ENCODE data around the gene IQCF5.
"Not testable (repeated sequence)": the region's sequence is repeated elsewhere in the genome, so short reads cannot be mapped to it uniquely, and the experiment has no call there.

IQCF5 gene

DNA sequence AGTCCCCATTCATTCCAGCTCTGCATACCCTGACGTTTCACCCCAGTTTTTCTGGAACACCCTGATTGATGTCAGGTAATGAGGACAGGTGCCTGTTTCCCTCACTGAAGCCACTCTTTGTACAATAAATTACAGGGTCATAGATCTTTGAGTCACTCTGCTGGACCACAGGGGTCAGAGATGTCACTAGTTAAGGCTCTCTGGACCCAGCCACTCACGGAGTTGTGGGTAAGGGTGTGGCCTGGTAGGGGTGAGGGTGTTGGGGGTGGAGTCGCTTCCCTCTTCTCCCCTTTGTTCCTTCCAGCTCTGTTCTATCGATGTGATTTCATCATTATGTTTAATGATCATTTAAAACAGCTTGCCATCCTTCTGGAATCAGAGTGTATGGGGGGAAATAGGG, 512 bp downstream of the IQCF5 start:
- TF ChIP-seq, protein P1, sequence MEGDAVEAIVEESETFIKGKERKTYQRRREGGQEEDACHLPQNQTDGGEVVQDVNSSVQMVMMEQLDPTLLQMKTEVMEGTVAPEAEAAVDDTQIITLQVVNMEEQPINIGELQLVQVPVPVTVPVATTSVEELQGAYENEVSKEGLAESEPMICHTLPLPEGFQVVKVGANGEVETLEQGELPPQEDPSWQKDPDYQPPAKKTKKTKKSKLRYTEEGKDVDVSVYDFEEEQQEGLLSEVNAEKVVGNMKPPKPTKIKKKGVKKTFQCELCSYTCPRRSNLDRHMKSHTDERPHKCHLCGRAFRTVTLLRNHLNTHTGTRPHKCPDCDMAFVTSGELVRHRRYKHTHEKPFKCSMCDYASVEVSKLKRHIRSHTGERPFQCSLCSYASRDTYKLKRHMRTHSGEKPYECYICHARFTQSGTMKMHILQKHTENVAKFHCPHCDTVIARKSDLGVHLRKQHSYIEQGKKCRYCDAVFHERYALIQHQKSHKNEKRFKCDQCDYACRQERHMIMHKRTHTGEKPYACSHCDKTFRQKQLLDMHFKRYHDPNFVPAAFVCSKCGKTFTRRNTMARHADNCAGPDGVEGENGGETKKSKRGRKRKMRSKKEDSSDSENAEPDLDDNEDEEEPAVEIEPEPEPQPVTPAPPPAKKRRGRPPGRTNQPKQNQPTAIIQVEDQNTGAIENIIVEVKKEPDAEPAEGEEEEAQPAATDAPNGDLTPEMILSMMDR (IDR thresholded peaks at IDR 0.05; ENCODE audit: unreplicated experiment in 3 of 3) = no peak
- H3K36me3 Mint-ChIP-seq (ENCODE audit: low read depth) = no peaks in the 10 kb centered on the region
- H3K9me3 Mint-ChIP-seq = no peaks in the 10 kb centered on the region
- H3K4me3 Mint-ChIP-seq = no peak overlapping the region
- H3K4me1 Mint-ChIP-seq = no peaks in the 10 kb centered on the region
- H3K27ac Mint-ChIP-seq = no peak overlapping the region
- peaks cover 13% of the 10 kb centered on the region for H3K27me3 Mint-ChIP-seq (ENCODE audit: low read depth)

DNA sequence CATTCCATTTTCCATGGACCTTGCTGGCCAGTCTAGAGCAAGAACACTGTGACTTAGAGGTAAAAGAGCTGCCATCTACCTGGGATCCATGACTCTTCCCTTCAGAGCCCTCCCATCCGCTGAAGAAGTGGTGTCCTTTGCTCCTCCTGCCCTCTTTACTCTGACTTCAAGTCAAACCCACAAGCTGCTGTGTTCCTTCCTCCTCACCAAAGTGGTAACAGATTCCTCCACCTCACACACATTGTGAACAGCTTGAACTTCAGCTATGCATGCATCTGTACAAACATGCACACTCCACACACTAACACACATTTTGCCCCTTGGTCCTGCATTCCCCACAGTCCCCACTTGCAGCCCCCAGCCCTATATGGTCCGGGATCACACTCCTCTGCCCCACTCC, 990 bp downstream of the IQCF5 start:
- no peaks in the 10 kb centered on the region for H3K36me3 Mint-ChIP-seq (ENCODE audit: low read depth)
- no peak overlapping the region for H3K27ac Mint-ChIP-seq
- no peaks in the 10 kb centered on the region for H3K4me1 Mint-ChIP-seq
- H3K4me3 Mint-ChIP-seq = no peak overlapping the region
- H3K9me3 Mint-ChIP-seq = no peaks in the 10 kb centered on the region
- H3K27me3 Mint-ChIP-seq (ENCODE audit: low read depth) = peaks cover 15% of the 10 kb centered on the region
- TF ChIP-seq, protein P1 (IDR thresholded peaks at IDR 0.05; ENCODE audit: unreplicated experiment in 3 of 3) = no peak

GRCh38 chr3:51873876-51874275, 1.5 kb downstream of the IQCF5 start:
- TF ChIP-seq, protein P1 (IDR thresholded peaks at IDR 0.05; ENCODE audit: unreplicated experiment in 3 of 3) = no peak
- no peak overlapping the region for H3K27ac Mint-ChIP-seq
- peaks cover 17% of the 10 kb centered on the region for H3K27me3 Mint-ChIP-seq (ENCODE audit: low read depth)
- H3K4me3 Mint-ChIP-seq = no peak overlapping the region
- no peaks in the 10 kb centered on the region for H3K36me3 Mint-ChIP-seq (ENCODE audit: low read depth)
- no peaks in the 10 kb centered on the region for H3K4me1 Mint-ChIP-seq
- no peaks in the 10 kb centered on the region for H3K9me3 Mint-ChIP-seq

DNA sequence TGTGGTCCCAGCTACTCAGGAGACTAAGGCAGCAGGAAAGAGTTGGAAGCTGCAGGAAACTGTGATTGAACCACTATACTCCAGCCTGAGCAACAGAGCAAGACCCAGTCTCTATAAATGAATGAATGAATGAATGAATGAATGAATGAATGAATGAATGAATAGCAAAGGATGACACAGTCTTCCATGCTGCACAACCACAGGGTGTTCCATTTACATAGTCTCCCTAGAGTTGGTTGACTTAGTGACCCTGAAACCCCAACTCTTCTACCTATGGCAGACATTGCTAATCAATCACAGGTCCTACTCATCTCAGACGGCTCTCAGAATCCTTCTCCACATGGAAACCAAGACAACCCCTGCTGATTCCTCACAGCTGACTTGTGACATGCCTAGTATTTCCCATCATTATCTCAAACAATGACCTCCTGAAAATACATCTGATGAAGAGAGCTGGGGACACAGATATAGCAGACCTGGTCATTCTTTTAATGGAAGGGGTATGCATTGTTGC, 2.1 kb downstream of the IQCF5 start:
- Mint-ChIP-seq H3K36me3 (ENCODE audit: low read depth) (no peaks in the 10 kb centered on the region), H3K4me1 (no peaks in the 10 kb centered on the region), H3K4me3 (no peak overlapping the region), H3K27me3 (ENCODE audit: low read depth) (peaks cover 17% of the 10 kb centered on the region), H3K9me3 (no peaks in the 10 kb centered on the region), H3K27ac (no peak overlapping the region)
- TF ChIP-seq, protein P1 (IDR thresholded peaks at IDR 0.05; ENCODE audit: unreplicated experiment in 3 of 3) = no peak

GRCh38 chr3:51869304-51869703, 6.1 kb downstream of the IQCF5 start:
- no peaks in the 10 kb centered on the region for H3K9me3 Mint-ChIP-seq
- H3K36me3 Mint-ChIP-seq (ENCODE audit: low read depth) = no peaks in the 10 kb centered on the region
- no peak overlapping the region for H3K27ac Mint-ChIP-seq
- no peaks in the 10 kb centered on the region for H3K4me1 Mint-ChIP-seq
- TF ChIP-seq, protein P1 (IDR thresholded peaks at IDR 0.05; ENCODE audit: unreplicated experiment in 3 of 3) = no peak
- no peak overlapping the region for H3K4me3 Mint-ChIP-seq
- H3K27me3 Mint-ChIP-seq (ENCODE audit: low read depth) = peaks cover 16% of the 10 kb centered on the region

DNA sequence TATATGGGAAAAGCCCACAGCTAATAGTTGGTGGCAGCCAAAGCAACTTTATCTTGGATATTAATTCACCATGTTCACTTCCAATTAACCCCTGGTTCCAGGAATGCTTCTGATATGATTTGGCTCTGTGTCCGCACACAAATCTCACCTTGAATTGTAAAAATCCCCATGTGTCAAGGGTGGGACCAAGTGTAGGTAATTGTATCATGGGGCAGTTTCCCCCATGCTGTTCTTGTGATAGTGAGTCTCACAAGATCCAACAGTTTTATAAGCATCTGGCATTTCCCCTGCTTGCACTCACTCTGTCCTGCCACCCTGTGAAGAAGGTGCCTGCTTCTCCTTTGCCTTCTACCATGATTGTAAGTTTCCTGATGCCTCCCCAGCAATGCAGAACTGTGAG, 6.5 kb downstream of the IQCF5 start:
- not testable (repeated sequence) for H3K4me3 Mint-ChIP-seq; H3K36me3 Mint-ChIP-seq (ENCODE audit: low read depth); H3K9me3 Mint-ChIP-seq; H3K4me1 Mint-ChIP-seq; H3K27ac Mint-ChIP-seq
- H3K27me3 Mint-ChIP-seq (ENCODE audit: low read depth) = peaks cover 12% of the 10 kb centered on the region

Measured in nephron (organoid).